Superior temporal gyrus (tissue), 1 donor: ENCODE measurements around the gene PRKAR1B.
"Not testable (repeated sequence)": the region's sequence is repeated elsewhere in the genome, so short reads cannot be mapped to it uniquely, and the experiment has no call there.

Experiments used
- DNase-seq: peaks from one replicate; pipeline ENCODE4 v3.0.0-alpha.2; 2016; ENCODE audit errors: extremely low spot score

PRKAR1B gene

DNA sequence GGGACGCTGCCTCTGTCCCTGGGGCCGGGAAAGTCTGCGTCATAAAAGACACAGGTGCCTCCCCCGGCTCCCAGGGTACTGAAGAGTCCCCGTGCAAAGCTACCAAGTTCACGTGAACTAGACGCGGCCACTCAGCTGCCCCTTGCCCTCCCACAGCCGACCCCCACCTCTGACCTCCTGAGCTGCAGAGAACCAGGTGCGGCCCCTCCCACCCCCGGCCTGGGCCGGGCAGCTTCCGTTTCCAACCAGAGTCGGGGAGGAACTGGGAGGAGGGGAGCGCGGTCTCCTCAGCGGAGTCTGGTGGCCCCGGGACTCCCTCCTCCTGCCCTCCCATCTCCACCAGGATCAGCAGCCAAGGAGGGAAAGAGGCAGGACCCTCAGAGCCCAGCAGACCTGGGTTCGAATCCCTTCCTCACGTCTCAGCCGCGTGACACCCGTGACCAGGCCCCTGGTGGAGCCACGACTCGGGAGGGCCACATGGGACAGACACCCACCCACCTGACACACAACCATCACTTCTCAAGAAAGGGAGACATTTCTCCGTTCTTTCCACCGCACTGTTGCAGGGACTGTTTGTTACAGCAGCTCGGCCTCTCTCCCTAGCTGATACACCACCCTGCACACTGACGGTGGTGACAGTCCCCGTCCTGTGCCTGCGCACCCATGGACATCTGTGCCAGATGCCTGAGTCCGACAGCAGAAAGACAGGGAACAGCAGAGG is 170.1 kb downstream of the PRKAR1B start:
- no peak for DNase-seq

DNA sequence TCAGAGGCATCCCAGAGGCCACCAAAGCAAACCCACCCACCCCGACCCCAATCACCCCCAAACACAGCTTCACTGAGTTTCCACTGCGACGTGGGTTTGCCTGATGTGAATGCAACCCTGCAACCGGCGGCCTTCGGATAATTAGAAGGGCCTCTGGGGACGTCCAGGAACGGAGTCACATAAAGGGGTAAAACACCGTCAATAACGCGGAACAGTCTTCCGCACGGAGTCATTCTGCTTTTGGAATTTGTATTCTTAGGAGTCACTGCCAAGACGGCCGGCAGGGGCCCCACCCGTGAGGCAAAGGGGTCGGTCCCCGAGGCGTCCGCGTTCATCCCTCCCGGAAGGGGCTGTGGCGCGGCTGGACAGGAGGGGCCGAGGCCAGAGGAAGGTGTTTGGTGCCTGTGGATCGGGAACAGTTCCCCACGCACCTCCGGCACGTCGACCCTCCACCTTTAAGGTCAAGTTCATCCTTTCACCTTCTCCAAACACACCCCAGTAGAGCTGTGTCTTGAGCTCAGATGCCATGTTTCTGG is 170.7 kb downstream of the PRKAR1B start:
- DNase-seq, result no peak

DNA sequence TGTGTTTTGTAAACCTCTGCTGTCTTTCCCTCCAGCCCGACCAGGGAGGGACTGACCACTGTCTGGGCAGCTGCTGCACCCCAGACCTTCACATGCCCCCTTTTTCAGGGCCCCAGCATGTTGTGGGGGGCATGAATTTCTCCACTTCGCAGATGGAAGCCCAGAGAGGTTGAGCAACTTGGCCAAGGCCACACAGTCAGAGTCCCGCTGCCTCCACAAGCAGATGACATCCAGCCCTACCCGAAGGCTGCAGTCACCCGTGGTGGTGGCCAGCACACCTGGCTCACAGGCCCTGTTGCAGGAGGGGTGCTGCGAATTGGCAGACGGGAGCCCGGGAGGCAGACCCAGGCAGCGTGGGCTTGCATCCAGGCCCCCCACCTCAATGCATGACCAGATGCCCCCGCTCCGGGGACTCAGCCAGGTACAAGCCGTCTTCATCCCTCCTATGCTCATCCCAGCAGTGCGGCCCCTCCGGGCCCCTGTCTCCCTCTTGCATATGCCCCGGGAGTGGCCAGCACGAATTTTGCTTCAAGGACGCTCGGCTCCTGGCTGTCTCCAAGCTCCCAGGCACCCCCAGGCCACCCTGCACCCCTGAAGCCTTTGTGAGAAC is 171.4 kb downstream of the PRKAR1B start:
- no peak for DNase-seq

DNA sequence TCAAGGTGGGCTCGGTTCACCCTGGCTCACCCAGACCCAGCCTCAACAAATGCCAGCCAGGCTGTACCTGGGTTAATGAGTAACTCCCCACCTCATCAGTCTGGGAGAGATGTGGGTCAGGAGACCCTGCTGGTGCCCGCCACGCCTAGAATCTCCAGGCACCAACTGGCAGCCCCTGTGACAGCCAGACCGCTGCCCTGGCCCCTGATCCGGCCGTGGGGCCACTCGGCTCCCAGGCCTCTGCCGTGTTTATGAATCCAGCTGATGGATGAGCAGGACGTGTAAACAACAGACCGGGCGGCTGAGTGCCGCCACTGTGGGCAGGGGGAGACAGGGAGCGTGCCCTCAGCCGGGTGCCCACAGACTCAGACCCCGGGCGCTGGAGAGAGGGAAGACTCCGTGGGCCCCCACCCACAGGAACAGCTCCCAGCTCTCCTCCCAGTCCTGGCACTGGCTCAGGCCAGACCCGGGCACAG is 173.4 kb downstream of the PRKAR1B start:
- no peak for DNase-seq

DNA sequence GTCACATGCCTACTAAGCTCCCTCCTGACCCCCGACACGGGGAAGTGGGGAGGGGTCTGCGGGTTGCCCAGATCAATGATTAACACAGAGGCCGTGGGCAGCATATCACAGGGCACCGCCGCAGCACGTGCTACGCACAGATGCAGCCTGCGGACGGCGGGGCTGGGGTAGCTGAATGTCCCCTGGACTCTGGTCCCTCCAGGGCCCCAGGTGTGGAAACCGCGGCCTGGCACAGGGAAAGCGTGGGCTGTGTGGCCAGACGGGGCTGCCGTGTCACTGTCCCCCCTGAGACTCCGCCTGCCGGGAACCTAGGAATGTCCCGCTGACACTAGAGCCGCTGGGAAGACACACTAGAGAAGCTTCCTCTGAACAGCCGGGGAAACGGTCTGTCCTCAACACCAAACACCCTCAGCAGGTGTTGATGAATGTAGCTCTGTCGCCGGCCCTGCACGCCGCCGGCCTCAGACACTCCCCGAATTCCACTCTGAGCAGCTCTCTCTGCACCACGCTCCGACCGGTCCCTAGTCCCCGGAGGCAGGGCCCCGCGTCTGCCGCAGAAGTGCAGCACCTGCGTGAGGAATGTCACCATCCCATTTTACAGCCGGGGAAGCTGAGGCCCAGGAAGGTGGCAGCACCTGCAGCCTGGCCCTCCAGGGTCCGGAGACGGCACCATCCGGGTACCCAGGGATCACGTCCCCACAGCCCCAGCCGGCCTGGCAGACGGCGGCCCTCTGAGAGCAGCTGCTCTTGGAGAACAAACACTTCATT is 174.0 kb downstream of the PRKAR1B start:
- no peak for DNase-seq

DNA sequence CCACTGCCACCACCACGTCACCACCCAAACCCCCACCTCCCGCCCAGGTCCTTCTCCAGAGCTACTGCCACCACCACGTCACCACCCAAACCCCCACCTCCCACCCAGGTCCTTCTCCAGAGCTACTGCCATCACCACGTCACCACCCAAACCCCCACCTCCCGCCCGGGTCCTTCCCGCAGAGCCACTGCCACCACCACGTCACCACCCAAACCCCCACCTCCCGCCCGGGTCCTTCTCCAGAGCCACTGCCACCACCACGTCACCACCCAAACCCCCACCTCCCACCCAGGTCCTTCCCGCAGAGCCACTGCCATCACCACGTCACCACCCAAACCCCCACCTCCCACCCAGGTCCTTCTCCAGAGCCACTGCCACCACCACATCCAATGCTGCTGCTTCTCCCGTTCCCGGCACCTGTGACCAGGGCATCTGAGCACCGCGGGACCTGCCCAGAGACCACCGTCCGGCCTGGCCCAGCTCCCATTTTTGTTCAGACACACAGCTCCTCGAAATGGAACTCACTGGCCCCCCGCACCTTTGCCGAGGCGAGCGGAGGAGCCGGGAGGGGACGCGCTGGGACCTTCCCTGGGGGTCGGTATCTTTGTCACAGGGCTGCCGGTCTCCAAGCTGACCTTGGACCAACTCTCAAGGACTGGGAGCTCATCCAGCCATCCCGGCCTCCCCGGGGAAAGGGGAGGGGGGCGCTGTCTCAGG is 174.8 kb downstream of the PRKAR1B start:
- not testable (repeated sequence) for DNase-seq

DNA sequence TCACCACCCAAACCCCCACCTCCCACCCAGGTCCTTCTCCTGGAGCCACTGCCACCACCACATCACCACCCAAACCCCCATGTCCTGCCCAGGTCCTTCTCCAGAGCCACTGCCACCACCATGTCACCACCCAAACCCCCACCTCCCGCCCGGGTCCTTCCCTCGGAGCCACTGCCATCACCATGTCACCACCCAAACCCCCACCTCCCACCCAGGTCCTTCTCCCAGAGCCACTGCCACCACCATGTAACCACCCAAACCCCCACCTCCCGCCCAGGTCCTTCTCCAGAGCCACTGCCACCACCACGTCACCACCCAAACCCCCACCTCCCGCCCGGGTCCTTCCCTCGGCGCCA is 175.5 kb downstream of the PRKAR1B start:
- DNase-seq, result not testable (repeated sequence)

DNA sequence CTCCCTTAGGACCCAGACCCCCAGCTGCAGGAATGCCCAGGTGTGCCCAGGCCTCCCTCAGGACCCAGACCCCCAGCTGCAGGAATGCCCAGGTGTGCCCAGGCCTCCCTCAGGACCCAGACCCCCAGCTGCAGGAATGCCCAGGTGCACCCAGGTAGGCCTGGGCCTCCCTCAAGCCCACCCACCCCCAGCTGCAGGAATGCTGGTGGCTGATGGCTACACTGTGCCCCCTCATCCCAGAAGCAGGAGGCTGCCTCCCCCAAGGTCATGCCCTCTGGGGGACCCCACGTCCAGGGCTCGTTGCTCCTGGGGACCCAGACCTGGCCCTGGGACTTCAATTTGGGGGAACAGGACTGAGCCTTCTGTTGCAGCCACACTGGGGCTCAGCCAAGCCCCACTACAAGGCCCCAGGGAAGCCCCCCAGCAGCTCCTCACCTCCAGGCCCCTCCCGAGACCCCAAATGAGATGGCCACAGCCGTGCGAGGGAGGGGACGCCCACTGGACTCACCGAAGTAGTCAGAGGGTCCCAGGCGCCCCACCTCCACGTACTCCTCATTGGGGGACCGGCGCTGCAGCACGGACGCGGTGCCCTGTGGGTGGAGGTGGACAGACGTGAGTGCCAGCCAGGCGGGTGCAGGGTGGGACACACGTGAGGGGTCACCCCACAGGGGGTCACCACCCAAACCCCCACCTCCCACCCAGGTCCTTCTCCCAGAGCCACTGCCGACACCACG is 176.0 kb downstream of the PRKAR1B start:
- no peak for DNase-seq

DNA sequence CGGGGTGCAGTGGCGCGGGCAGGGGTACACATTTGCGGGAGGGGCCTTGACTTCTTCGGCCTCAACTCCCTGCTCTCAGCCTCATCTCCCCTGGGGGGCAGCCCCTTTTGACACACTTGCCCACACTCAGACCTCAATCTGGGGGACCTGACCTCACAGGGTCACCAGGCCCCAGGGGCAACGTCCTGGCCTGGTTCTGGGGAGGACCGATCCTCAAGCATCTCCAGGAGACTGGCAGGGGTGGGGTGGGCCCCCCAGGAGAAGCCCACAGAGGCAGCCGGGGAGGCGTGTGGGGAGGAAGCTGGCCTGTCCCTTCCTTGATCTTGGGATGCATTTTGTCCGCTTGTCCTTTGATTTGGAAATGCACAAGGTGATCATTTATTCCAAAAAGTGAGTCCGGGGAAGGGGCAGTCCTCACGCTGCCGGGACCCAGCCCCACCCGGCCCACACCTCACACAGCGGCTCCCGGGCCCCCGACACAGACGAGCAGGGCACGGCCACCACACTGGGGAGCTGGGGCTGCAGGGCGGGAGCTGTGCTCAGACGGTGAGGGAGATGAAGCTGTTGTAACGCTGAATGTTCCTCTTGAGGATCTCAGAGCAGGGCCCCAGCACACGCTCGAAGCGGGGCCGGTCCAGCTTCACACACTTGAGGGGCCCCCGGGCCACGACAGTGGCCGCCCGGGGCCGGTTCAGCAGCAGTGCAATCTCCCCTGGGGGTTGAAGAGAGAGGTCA is 177.0 kb downstream of the PRKAR1B start:
- DNase-seq, result no peak

DNA sequence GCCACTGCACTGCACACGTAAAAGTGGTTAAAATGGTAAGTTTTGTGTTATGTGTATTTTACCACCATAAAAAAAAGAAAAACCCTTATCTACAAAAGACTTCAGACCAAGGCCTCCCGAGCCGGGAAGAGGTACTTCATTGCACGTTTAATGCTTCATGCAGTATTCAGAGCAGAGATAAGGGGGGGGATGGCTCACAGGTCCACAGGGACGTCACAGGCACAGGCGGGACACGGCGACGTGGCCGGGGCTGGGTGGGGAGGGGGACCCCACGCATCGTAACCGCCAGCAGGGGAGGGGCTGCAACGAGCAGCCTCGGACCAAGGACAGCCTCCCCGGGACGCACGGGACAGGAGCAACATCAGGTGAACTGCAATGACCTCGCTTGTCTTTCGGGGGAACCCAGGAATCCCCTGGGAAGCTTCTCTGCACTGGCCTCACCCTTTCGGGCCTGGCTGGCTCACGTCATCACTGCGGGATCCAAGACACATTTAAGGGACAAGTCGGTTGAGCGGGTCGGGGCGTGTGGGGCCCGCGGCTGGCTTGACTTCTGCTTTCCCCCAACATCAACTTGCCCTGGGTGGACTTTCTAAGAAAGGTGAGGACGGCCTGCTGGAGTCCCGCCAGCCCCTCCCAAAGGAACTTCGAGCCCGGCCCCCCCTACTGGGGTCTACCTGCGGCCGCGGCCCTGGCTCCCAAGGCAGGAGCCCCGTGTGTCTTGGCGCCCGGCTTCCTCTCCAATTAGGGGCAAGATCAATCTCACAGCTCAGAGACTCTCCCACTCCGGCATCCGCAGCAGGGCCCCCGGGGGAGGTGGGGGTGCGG is 177.8 kb downstream of the PRKAR1B start:
- DNase-seq, result no peak

DNA sequence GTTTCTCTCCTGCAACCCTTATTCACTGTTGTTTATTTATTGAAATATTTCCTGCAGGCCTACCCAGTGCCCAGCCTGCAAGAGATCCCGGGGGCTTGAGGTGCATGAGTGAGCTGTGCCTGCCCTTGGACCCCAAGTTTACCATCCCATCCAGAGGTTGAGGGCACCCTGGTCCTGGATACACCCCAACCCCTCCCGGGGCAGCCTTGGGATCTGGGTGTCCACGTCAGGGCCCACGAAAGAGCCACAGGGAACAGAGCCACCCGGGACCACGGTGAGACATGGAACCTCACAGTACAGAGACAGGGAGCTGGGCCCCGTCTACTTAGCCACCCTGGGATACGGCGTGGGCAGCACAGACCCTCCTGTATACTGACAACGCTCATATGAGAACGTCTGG is 178.7 kb downstream of the PRKAR1B start:
- no peak for DNase-seq

DNA sequence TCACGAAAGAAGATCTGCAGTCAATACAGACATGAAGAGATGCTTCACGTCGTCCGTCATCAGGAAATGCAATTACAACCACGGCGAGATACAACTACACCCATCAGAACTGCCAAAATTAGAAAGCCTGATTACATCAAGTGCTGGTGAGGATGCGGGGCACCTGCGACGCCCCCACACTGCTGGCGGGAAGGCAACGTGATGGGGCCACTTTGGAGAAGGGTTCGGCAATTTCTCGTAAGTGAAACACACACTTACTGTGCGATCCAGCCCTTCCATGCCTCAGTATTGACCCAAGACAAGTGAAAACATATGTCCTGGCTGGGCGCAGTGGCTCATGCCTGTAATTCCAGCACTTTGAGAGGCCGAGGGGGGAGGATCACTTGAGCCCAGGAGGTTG is 181.6 kb downstream of the PRKAR1B start:
- no peak for DNase-seq

DNA sequence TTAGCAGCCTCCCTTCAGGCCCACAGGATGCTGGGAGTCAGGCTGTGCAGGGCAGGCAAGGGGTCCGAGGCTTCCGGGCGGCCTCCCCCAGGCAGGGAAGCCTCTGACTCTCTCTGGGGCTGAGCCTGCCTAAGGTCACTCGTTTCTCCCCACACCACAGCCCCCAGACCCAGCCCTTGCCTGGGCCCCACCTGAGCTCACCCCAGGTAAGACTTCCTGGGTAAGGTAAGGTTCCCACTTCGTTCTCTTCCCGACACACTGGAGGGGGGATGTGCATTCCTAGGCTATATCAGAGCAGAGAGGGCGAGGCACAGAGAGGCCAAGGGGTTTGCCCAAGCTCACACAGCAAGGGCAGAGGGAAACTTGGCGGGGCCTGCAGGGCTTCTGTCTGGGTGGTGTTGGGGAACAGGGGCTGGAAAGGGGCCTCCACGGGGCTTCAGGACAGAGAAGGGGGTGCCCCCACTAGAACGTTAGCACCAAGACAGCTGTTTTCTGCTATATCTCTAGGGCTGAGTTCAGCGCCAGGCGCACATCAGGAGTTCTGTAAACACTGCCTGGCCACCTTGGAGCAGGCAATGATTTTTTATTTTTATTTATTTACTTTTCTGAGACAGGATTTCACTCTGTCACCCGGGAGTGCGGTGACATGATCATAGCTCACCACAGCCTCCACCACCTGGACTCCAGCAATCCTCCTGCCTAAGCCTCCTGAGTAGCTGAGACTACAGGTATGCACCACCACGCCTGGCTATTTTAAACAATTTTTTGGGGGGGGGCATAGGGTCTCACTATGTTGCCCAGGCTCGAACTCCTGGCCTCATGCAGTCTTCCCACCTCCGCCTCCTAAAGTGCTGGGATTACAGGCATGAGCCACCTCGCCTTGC is 182.5 kb downstream of the PRKAR1B start:
- DNase-seq, result no peak

DNA sequence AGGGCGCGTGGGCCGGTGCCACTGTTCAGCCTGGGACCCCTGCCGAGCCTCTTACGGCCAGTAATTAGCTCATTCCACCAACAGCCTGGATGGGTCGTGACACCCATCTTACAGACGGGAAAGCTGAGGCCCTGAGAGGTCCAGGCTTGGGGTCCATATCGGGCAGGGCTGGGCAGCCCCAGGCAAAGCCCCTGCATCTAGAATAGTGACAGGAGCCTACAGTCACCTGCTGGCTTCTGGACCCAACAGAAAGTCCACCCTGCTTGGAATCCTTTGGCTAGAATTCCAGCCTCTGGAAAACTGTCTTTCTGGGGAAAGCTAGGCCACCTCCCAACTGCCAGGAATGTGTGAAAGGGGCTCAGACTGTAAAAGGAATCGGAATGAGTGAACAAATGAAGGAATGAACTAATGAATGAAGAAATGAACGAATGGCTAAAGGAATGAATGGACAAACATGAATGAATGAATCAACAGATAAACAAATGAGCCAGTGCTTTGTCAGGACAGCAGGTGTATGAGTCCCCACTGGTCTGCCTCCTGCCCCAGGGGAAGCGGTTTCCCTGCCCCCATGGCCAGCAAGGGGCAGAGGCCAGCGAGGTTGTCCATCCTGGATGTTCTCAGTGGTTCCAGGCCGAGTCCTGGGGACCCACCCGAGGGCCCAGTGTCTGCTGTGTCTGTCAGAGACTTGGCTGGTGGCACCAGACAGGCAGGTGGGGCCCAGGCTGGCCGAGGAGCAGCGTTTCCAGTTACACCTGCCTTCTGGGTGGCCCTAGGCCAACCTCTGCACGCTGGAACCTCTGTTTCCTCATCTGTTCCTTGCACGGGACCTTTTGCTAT is 183.4 kb downstream of the PRKAR1B start:
- DNase-seq, result no peak

DNA sequence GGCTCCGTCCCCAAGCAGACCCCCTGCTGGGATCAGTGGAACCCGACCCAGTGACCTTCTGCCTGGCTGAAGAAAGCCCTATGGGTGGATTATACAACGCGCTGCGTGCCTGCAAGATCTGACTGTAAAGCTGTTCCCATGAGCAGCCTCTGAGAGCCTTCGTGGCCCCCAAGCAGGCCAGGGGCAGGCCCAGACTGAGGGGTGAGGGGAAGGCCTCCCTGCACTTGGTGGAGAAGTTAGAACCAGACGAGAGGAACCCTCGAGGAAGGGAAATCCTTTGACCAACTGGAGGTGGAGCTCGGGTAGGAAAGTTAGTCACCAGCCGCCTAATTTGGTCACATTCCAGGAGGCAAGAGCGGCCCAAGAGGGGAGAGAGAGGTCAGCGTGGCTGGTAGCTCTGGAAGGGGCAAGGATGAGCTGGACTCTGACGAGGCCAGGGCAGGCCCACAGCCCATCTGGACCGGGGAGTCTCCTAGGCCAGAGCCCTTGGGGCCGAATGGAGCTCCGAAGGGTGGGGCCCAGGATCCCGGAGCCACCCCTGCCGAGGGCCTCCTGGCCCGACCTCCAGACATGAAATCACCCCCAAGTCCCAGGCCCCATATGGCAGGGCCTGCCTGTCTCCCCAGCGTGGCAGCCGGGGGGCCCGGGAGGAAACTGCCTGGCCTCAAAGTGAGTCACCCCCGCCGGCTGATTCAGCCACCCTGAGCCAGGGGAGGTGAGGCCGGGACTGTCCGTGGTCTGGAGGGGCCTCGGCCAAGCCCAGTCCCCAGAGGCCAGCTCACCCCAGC is 184.2 kb downstream of the PRKAR1B start:
- DNase-seq, result no peak

DNA sequence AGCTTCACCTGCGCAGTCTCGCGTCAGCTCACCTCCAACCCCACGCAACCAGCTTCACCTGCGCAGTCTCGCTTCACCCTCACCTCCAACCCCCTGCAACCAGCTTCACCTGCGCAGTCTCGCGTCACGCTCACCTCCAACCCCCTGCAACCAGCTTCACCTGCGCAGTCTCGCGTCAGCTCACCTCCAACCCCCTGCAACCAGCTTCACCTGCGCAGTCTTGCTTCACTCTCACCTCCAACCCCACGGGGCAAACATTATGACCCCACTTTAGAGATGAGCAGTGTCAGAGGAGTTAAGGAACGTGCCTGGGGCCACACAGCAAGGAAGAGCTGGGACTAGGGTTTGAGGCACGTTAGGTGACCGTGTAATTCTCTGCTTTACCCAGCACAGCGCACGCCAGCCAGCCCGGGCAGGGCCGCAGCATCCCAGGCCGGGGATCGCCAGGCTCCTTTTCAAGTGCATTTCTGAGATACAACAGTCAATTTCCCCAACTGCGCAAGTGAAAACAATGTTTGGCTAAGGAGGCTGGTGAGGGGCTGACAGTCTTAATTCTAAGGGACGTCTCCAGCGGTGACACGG is 184.9 kb downstream of the PRKAR1B start:
- DNase-seq, result no peak

DNA sequence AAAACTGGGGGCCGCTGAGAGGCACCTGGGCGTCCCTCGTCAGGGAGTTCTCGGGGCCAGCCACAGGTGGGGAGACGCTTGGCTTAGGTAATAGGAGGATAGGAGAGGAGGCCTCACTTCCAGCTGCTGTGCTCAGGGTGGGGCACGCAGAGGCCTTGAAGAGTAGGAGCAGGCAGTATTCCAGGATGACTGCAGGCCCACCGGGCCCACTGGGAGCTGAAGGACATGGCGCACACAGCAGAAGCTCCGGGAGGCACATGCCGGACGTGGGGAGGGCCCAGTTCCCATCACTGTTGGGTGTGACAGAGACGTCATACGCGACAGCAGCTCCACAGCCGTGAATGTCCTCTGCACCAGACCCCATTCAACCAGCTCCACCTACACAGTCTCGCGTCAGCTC is 185.4 kb downstream of the PRKAR1B start:
- no peak for DNase-seq
